ENCODE data around the gene PACS1.

The PACS1 gene

DNA sequence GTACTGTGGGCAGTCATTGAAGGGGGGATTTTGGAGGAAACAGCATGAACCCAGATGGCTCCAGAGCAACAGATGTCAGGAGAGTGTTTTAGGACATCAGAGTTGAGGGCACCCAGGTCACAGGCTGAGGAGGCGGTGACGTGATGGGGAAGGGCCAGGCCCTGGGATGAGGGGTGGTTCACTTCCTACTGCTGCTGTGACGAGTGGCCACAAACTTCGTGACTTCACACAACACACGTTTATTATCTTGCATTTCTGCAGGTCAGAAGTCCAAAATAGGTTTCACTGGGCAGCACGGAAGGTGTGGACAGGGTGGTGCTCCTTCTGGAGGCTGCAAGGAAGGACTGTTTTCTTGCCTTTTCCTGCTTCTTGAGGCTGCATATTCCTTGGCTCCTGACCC, 120.7 kb downstream of the PACS1 start:
- no peak for DNase-seq

DNA sequence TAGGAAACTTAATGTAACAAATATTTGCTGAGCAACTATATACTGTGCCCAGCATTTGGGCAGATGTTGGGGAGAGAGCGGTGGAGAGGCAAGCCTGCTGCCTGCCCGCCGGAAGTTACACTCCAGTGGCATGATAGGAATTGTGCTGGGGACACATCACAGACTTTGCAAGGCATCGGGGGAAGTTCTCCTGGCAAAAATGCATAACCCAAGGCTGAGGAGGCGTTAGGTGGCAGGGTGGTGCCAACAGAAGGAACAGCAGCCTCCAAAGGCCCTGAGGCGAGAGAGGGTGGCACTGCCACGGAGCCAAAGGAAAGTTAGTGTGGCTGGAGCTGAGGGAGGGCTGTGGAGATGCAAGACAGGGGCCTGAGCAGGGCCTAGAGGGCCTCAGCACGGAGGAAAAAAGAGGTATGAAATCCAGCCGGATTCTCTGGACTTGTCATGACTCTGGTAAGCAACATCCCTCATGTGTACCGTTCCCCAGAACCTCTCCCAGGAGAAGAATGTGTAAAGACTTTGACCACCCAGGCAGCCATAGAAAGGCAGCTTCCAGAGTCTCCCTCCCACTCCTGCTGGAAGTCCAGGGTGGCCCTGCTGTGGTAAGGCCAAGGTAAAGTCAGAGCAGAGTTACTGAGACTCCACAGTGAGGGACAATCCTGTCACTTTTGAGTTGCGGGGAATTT, 122.2 kb downstream of the PACS1 start:
- DNase-seq, result no peak

DNA sequence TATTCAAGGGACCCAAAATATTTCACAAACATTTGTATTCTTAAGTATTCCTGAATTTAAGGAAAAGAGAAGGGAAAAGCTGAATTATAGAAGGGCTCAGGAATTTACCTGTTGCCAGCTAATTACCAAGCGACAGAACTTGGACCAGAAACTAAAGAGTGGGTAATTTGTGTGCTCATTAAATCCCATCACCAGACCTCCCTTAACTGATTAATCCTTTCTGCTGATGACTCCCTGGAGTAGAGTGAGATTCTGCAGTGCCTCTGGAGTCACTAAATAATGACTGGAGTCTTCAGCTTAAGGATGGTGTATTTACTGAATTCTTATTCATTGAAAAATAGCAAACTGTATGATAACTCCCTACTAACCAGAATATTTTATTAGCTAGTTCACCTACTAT, 124.3 kb downstream of the PACS1 start:
- no peak for DNase-seq

DNA sequence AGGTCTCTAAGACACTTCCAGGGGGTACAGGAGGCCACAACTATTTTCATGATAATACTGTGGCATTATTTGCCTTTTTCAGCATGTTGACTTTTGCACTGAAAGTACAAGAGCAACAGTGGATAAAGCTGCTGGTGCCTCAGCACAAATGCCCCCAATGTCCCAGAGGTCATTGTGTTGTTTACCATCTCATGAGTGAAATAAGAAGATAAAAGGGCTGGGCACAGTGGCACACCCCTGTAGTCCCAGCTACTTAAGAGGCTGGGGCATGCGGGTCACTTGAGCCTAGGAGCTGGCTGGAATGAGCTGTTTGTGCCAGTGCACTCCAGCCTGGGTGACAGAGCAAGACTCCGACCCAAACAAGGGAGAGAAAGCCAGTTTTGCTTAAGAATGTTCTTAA, 125.8 kb downstream of the PACS1 start:
- DNase-seq, result no peak

DNA sequence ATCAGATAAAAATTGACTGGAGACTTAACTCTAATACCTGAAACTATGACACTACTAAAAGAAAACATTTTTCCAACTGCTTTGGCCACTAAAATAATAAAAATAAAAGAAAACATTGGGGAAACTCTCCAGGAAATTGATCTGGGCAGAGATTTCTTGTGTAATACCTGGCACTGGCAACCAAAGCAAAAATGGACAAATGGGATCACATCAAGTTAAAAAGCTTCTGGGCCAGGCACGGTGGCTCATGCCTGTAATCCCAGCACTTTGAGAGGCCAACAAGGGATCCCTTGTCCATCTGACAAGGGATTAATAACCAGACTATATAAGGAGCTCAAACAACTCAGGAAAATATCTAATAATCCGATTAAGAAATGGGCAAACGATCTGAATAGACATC, 133.8 kb downstream of the PACS1 start:
- DNase-seq, result no peak

DNA sequence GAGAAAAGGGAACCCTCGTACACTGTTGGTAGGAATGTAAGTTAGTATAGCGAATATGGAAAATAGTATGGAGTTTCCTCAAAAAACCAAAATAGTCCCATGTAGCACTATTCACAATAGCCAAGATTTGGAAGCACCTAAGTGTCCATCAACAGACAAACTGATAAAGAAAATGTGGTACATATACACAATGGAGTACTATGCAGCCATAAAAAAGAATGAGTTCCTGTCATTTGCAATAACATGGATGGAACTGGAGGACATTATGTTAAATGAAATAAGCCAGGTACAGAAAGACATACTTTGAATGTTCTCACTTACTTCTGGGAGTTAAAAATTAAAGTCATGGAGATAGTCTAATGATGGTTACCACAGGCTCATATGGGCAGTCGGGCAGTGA, 134.3 kb downstream of the PACS1 start:
- DNase-seq, result no peak

DNA sequence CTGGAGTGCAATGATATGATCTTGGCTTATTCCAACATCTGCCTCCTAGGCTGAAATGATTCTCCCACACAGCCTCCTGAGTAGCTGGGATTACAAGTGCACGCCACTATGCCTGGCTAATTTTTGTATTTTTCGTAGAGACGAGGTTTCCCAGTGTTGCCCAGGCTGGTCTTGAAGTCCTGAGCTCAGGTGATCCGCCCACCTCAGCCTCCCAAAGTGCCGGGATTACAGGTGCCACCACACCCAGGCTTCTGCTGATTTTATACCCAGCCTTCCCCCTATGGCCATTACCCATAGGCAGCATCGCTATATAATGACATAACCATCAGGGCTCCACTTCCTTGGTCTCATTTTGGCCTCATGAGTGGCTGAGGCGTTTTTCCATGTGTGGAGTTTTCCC, 137.7 kb downstream of the PACS1 start:
- DNase-seq, result no peak

DNA sequence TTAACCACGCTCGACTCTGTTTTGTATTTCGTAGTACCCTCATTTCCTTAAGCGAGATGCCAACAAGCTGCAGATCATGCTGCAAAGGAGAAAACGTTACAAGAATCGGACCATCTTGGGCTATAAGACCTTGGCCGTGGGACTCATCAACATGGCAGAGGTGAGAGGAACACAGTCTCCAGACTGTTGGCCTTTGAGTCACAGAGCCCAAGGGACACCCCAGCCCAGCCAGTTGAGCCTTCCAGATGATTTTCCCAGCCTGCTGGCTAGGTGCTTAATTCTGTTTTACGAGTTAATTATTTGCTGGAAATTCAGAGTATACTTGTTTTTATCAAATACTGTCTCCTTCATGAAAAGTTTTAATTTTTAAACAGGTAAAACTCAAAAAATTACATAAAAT, 141.0 kb downstream of the PACS1 start:
- DNase-seq, result no peak

DNA sequence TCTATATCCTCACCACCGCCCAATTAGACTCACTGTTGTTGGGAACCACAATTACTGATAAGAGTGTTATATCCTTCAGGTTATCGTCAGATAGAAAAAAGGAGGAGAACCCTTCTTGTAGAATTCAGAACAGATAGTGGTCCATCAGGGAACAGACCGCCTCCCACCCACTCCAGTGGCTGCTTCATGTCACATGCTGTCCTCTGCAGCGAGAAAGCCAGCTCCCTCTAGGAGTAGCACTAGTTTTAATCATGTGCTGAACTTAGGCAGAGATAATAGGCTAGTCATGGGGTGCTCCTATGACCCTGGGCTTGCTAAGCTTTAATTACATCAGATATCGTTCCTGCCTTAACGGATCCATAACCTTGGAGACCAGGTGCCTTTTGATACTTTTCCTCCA, 146.8 kb downstream of the PACS1 start:
- DNase-seq, result no peak

DNA sequence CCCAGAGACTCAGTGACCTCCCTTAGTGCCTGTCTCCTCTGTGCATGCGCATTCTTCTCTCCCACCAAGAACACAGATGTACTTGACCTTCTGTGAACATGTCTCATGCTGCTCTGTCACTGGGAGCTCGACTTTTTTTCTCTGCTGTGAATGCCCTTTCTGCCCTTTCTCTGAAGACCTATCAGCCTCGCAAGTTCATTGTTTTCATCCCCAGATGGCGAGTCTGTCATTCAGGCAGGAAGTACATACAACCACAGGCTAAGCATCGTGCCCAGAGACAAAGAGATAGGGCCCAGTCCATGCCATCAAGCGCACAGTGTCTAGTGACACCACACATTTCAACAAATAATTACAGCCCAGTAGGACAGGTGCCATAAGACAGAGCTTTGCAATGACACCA, 148.0 kb downstream of the PACS1 start:
- no peak for DNase-seq

DNA sequence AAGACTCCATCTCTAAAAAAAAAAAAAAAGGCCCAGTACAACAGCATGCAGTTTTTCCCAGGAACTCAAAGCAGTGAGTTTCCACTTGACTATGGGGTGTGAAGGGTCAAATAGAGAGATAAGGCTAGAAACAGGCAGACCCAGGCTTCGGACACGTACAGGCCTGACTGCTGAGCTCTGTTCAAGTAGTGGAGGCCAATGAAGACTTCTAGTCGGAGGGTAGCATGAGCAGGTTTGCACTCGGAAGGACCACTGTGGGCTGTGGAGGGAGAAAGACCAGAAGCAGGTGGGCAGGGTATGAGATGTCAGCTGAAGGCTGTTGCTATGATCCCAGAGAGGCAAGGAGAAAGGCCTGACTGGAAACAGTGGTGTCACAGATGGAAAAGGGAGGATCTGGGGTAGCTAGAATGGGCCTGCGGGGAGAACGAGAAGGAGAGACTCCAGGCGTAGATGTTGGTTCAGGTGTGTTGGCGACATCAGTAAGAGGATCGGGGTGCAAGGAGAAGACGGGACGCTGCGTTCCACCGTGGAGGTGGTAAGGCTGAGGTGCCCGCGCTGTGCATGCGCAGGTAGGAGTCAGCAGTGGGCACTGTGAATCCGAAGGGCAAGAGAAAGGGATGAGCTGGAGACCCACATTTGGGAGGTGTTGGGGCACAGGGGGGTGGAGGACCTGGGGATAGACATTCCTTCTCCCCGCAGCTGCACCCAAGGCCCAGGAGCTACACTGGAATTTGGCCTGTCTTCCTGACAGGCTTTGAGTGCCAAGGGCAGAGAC, 149.0 kb downstream of the PACS1 start:
- DNase-seq, result no peak

DNA sequence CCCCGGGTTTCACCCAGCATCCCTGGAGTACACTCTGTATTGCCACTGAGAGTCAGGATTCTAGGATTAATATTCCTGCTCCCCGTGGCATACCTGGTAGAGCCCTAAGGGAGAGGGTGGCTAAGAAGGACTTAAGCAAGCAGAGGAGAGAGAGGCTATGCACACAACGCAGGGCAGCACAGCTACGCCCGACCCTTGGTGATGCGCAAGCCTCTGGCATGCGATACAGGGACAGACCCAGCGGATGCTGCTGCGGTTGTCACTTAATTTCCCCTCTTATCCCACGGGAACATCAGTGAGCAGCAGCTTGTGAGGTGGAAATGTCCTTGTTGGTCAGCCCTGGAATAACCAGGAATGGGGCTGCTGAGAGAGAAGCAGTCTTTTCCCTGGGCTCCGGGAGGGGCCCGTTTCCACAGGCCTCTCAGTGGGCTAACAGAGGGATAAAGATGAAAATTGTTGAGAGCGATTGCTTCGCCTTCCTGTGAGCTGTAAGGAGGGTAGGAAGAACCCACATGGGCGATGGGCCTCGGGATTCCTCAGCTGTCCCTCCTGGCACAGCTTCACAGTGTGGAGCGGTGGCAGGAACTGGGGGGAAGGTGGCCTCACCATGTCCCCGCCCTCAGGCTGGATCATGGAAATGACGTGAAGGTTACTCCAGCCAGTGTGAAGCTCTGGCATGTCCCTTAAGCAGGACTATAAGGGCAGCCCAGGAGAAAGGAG, 149.9 kb downstream of the PACS1 start:
- no peak for DNase-seq

DNA sequence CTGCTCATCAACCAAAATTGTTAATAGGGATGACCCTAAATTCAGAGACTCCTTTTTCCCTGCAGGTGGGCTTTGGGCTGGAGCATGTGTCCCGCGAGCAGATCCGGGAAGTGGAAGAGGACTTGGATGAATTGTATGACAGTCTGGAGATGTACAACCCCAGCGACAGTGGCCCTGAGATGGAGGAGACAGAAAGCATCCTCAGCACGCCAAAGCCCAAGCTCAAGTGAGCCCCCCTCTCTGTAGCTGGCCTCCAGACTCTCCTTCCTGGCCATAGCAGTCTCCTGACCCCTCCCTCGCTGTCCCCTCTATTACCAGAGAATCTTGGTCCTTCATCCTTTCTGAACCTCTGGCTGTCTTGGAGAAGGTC, 150.5 kb downstream of the PACS1 start:
- DNase-seq, result no peak

DNA sequence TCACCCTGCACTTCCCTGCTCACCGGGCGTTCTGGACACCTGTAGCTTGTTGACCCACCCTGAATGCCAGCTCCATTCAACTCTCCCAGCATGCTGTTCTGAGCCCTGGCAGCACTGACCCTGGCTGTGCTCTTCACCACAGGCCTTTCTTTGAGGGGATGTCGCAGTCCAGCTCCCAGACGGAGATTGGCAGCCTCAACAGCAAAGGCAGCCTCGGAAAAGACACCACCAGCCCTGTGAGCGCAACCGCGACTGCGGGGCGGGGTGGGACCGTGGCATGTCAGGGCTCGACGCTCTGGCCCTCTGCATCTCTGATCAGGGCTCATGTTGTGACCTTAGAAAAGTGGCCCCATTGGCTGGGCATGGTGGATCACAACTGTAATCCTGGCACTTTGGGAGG, 150.9 kb downstream of the PACS1 start:
- no peak for DNase-seq

DNA sequence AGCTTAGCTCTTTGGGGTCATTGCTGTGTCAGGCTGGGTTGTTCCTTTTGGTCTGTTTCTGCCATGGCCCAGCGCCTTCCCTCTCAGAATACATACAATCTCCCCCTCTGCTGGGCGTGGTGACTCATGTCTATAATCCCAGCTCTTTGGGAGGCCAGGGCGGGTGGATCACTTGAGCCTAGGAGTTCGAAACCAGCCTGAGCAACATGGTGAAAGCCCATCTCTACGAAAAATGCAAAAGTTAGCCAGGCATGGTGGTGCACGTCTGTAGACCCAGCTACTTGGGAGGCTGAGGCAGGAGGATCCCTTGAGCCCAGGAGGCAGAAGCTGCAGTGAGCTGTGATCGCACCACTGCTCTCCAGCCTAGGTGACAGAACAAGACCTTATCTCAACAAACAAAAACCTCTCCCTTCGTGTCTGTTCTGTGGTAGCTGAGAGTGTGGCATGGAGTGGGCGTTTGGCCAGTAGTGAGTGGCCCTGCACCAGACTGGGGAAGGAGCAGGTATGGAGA, 151.7 kb downstream of the PACS1 start:
- no peak for DNase-seq

DNA sequence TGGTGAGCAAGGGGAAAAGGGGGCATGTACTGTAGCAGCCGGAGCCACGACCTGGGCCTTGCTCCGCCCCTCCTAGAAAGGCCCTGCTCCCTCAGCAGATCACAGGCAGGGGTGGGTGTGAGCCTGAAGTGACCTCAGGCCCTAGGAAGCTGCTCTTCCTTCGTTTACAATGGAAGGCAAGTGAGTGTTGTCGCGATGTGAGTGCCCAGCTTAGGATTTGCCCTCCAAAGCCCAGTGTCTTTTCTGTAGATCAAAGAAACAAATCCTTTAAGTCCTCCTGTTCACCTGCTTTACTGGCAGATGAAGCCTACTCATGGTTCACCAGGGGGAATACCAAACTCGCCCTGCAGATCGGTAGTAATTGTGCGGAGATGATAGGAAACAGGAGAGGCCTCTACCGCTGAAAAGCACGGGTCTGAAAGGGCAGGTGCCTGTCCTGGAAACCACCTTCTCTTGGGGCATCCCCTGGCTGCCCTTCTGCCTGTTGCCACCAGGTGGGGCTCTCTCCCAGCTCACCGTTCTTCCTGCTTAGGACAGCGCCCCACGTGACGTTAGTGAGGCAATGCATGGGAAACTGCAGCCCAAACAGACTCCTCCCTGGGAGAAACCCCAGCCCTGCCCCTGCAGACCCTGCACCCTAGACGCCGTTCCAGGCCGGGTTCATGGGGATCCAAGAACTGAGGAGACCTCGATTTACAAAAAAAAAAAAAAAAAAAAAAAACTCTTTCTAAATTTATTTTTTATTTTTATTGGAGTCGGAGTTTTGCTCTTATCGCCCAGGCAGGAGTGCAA, 152.5 kb downstream of the PACS1 start:
- peak; percentile 90 for DNase-seq

DNA sequence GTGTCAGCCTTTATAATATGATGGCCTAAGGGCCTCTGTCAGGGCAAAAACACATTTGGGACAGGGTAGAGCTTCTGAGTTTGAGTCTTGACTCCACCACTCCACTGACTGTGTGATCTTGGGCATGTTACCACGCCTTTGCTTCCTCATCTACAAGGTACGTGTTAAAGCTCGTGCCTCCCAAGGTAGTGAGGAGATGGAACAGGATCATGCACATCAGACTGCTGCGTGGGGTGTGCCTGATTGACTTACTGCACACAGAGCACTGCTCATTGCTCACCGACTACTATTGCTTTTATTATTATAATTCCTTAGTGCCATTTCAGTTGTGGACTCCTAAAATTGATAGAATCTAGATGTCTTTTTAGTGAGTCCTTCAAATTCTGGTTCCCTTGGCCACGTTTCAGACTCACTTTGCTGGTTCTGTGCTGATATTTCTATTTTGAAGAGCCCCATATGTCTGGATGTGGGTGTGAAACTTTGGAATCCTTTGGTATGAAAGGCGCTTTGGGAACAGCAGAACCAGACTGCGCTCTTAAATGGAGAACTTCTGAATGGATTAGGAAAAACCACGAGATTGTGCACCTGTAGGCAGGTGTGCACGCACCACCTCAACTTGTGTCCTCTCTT, 154.3 kb downstream of the PACS1 start:
- no peak for DNase-seq

DNA sequence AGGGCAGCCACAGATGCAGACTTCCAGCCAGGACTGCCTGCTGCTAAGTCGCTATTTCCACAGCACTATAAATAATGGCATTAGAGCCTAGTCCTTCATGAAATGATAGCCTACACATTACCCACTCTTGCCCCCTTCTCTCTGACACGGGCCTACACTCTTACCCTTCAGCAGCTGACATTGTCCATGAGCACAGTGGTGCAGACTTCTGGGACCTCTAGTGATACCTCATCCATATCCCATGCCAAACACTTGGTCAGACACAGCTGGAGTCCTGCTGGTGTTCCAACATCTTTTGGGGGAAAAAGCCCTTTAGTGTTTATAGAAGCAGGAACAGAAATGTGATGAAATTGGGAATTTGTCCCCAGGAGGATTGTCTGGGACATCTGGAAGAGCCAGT, 155.0 kb downstream of the PACS1 start:
- no peak for DNase-seq

DNA sequence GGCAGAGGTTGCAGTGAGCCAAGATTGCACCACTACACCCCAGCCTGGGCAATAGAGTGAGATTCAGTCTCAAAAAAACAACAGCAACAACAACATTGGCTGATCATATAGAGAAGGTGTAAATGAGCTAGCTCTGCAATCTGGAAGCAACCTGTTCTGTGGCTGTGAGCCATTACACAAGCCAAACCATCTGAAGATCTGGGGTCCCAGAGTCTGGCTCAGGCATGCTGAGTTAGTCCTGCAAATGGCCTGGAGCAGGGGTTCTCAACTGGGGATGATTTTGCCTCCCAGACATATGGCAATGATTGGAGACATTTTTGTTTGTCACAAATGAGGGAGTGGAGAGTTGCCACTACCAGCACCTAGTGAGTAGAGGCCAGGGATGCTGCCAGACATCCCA, 156.0 kb downstream of the PACS1 start:
- DNase-seq, result no peak

DNA sequence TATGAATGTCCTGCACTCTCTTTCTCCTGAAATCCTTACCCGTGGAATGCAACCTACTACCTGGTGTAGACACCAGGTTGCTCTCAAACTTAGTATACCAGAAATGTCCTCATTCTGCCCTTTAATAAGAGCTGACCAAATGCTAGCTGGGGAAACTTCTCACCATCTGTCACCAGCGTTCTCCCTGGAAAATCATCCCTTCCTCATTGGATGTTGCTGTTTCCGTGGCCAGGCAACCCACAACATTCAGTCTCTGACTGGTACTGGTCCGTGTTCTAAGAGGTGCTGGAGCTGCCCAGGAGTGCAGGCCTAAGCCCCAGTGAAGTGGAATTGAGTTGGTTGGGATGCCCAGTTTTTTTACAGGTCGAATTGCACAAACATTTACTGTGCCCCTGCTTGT, 157.6 kb downstream of the PACS1 start:
- DNase-seq, result no peak

DNA sequence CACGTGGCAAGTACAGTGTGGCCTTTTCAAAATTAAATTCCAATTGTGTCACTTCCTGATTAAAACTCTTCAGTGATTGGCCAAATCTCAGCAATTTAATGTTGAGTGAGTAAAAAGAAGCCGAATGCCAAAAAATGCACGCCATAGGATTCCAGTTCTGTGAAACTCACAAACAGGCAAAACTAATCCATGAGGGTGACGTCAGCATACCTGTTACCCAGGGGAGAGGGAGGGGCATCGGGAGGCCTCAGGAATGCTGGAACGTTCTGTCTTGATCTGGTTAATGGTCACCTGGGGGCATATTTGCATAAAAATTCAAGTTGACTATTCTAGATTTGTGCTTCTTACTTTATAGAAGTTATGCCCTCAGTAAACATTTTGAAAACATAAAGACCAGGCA, 158.4 kb downstream of the PACS1 start:
- no peak for DNase-seq

DNA sequence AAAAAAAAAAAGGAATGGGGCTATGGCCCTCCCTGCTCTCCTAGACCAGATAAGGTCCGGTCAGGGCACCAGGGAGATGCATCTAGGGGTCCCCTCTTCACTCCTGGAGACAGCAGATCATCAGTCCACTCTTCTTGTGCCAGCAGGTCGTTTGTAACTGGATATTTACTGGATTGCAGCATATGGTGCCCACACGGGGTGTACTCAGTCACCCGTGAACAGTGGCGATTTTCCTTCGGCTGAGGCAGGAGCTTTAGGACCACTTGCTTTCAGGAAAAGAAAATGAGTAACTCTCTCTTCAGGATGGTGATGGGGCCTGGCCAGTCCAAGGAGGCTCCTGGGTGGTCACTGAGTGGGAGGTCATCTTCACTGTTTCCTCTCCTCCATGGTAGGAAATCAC, 160.1 kb downstream of the PACS1 start:
- no peak for DNase-seq

DNA sequence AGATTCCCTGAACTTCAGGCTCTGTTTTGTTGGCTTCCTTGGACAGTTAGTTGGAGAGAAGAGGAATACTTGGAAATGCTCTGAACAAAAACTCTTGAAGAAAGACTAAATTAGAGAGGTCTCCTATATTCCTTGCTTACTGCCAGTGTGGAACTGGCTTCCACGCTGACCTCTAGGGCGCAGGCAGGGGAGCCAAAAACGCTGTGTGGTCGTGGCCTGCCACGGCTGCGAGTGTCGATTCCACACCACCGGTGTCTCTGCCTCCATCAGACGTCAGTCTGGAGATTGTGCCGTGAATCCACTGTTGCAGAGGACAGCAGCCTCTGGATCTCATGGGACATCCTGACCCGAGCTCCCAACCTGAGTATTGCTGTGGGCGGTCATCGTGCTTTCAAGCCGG, 160.9 kb downstream of the PACS1 start:
- DNase-seq, result no peak
